Measurements from ENCODE around the gene FOXL1. TPM values are rescaled to one million over a fixed set of nuclear protein-coding genes. Genes with fewer than 3 reads are reported as not detected.

The FOXL1 gene
- total RNA-seq, 1 donor from 2014 or later: 0.05 TPM

DNA sequence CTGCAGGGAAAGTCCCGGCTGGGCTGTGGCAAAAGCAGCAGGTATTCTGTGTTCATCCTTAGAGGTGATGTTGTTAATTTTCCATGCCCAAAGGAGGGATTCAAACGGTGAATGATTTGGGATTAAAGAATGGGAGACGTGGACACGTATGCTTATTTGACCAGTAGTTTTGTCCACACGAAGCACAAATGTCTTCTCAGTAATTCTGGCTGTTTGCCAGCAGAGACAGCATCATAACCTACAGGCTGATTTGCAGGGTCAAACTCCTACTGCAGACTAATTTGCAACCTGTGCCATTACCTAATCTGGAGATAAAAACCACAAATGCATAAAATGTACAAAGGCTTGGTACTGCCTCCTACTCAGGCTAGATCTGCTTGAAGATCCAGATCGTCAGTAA lies 37.5 kb upstream of the FOXL1 start:
- Mint-ChIP-seq H3K4me1 (ENCODE audit: low read depth) (no peaks in the 10 kb centered on the region), H3K27ac (no peak overlapping the region), H3K9me3 (no peaks in the 10 kb centered on the region), H3K27me3 (ENCODE audit: low read depth) (no peaks in the 10 kb centered on the region), H3K36me3 (ENCODE audit: low read depth) (peaks cover 49% of the 10 kb centered on the region), H3K4me3 (ENCODE audit: low read depth) (no peak overlapping the region)
- DNase-seq (ENCODE audit: low spot score): no peak
- intact Hi-C loops (cut with micrococcal nuclease): no loop called here

GRCh38 chr16:86541560-86541959 lies 36.8 kb upstream of the FOXL1 start:
- H3K27ac Mint-ChIP-seq: no peak overlapping the region
- no peak overlapping the region for H3K4me3 Mint-ChIP-seq (ENCODE audit: low read depth)
- DNase-seq (ENCODE audit: low spot score): no peak
- H3K9me3 Mint-ChIP-seq: no peaks in the 10 kb centered on the region
- H3K36me3 Mint-ChIP-seq (ENCODE audit: low read depth): peaks cover 56% of the 10 kb centered on the region
- intact Hi-C loops (cut with micrococcal nuclease): no loop called here
- H3K27me3 Mint-ChIP-seq (ENCODE audit: low read depth): no peaks in the 10 kb centered on the region
- no peaks in the 10 kb centered on the region for H3K4me1 Mint-ChIP-seq (ENCODE audit: low read depth)

DNA sequence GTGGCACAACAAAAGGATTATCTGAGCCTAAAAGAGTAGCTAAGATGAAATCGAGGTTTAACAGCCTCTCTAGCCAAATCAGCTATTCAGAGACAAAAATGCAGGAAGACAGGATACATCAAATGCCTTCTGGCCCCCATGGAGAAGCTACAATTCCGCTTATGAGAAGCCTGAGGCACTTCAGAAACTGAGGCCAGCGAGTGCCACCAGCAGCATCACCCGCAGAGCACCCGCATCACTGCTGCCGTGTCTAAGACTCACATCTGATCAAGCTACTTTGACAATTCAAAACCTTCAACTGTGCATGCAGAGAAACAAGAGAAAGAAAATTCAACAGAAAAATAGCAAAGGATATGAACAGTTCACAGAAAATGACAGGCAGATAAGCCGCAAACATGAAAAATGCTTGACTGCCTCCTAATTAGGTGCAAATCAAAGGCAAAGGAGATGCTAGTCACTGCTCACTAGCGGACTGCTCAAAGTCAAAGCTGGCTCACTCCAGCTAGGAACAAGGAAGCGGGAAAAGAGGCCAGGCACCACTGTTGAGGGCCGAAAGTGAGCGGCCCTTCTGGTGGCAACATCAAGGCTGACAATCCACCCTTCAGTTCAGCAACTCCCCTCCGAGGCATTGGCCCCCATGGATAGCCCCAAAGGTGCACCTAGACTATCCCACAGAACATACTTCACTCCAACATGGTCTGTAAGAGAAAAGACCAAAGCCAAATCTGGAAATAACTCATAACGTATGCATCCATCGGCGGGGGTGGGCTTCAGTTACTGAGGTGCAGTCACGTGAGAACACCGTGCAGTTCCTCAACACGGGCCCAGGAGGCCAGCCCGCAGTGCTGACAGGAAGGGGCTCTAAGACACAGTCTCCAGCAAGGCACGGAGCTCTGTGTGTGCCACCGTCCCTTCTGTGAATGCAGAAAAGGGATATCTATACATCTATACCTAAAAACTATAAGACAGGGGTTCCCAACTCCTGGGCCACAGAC lies 35.3 kb upstream of the FOXL1 start:
- Mint-ChIP-seq H3K27me3 (ENCODE audit: low read depth) (no peaks in the 10 kb centered on the region), H3K4me3 (ENCODE audit: low read depth) (no peak overlapping the region), H3K4me1 (ENCODE audit: low read depth) (no peaks in the 10 kb centered on the region), H3K27ac (no peak overlapping the region), H3K9me3 (no peaks in the 10 kb centered on the region), H3K36me3 (ENCODE audit: low read depth) (peaks cover 66% of the 10 kb centered on the region)
- intact Hi-C loops (cut with micrococcal nuclease): no loop called here
- no peak for DNase-seq (ENCODE audit: low spot score)

GRCh38 chr16:86545481-86545880 lies 32.9 kb upstream of the FOXL1 start:
- no peak overlapping the region for H3K4me3 Mint-ChIP-seq (ENCODE audit: low read depth)

GRCh38 chr16:86545954-86546637 lies 32.3 kb upstream of the FOXL1 start:
- no peak for DNase-seq (ENCODE audit: low spot score)
- Mint-ChIP-seq H3K4me1 (ENCODE audit: low read depth) (peaks cover 18% of the 10 kb centered on the region), H3K27me3 (ENCODE audit: low read depth) (no peaks in the 10 kb centered on the region), H3K4me3 (ENCODE audit: low read depth) (no peak overlapping the region), H3K27ac (no peak overlapping the region), H3K36me3 (ENCODE audit: low read depth) (peaks cover 61% of the 10 kb centered on the region), H3K9me3 (no peaks in the 10 kb centered on the region)
- intact Hi-C loops (cut with micrococcal nuclease): no loop called here

More at GRCh38 chr16:86545481-86545880, 32.9 kb upstream of the FOXL1 start:
- intact Hi-C loops (cut with micrococcal nuclease): no loop called here
- Mint-ChIP-seq H3K4me1 (ENCODE audit: low read depth) (peaks cover 13% of the 10 kb centered on the region), H3K9me3 (no peaks in the 10 kb centered on the region), H3K27me3 (ENCODE audit: low read depth) (no peaks in the 10 kb centered on the region), H3K36me3 (ENCODE audit: low read depth) (peaks cover 63% of the 10 kb centered on the region), H3K27ac (no peak overlapping the region)
- DNase-seq (ENCODE audit: low spot score): no peak

DNA sequence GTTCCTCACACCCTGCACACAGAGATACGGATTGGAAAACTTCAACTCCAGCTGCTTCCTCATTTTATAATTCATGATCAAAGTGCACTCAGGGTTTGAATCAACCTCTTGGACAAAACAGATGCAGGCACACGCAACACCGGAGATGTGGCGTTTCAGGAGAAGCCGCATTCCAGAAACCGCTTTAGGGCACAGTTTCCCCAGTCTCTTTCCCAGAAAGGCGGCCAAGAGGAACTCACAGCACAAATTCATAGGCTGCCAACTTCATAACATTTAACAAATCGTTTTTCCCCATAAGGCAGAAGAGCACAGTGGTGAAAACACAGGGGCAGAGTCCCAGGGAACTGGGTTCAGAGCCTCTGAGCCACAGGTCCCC lies 31.7 kb upstream of the FOXL1 start:
- intact Hi-C loops (cut with micrococcal nuclease): no loop called here
- no peak overlapping the region for H3K27ac Mint-ChIP-seq
- peaks cover 22% of the 10 kb centered on the region for H3K4me1 Mint-ChIP-seq (ENCODE audit: low read depth)
- no peaks in the 10 kb centered on the region for H3K9me3 Mint-ChIP-seq
- no peak overlapping the region for H3K4me3 Mint-ChIP-seq (ENCODE audit: low read depth)
- H3K27me3 Mint-ChIP-seq (ENCODE audit: low read depth): no peaks in the 10 kb centered on the region
- no peak for DNase-seq (ENCODE audit: low spot score)
- H3K36me3 Mint-ChIP-seq (ENCODE audit: low read depth): peaks cover 61% of the 10 kb centered on the region

DNA sequence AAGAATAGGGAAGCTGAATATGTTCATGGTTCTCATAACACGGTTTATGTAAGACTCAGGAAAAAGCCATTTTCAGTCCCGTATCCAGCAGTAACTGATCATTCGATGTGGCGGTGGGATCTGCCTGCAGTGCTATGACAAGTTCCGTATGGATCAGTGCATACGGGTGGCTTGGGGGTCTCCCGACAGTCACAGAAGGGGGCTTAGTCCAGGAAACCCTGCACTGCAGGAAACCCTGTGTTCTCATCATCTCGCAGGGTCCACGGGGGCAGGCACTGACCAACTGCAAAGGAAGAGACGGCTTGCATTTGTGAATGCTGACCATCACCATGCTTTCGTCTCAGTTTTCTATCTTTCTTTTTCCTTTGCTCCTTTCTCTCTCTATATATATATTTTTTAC lies 31.1 kb upstream of the FOXL1 start:
- Mint-ChIP-seq H3K27me3 (ENCODE audit: low read depth) (no peaks in the 10 kb centered on the region), H3K9me3 (no peaks in the 10 kb centered on the region), H3K27ac (no peak overlapping the region), H3K4me1 (ENCODE audit: low read depth) (peaks cover 22% of the 10 kb centered on the region), H3K4me3 (ENCODE audit: low read depth) (no peak overlapping the region), H3K36me3 (ENCODE audit: low read depth) (peaks cover 60% of the 10 kb centered on the region)
- DNase-seq (ENCODE audit: low spot score): no peak
- intact Hi-C loops (cut with micrococcal nuclease): no loop called here

DNA sequence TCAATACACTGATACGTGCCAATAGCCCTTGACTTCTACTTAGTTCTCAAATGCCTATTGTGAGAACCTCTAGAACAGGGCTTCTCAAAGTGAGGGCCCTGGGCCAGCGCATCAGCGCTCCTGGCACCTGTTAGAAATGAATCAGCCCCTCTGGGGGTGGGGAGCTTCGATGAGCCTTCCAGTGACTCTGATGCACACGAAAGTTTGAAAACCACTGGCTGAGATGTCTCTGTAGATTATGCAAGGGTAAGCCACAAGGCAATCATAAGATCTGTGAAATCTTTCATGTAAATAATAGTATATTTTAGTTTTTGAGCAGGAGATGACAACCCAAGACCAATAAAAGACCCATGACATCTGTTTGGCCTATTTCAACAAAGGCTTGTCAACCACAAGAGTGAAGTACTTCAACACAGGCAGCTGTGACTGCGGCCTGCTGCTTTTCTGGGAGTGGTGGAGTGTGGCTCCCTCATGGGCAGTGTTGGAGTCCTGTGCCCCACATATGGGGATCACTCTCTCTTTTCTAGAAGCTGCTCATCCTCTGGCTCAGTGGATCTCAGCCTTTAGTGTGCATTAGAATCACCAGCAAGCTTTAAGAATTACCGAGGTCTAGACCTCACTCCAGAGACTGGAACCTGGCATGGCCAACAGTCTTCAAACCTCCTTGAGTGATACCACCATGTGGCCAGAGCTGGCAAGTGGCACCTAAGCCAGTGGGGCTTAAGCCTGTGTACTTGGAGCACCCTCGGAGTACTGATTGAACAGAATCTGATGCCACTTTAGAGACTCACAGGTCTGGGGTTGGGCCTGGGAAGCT lies 29.1 kb upstream of the FOXL1 start:
- DNase-seq (ENCODE audit: low spot score): peak; percentile 40
- intact Hi-C loops (cut with micrococcal nuclease): no loop called here
- no peak overlapping the region for H3K4me3 Mint-ChIP-seq (ENCODE audit: low read depth)
- peak overlapping the region; percentile 53 for H3K27ac Mint-ChIP-seq
- no peaks in the 10 kb centered on the region for H3K9me3 Mint-ChIP-seq
- H3K4me1 Mint-ChIP-seq (ENCODE audit: low read depth): peaks cover 32% of the 10 kb centered on the region
- H3K27me3 Mint-ChIP-seq (ENCODE audit: low read depth): no peaks in the 10 kb centered on the region
- peaks cover 60% of the 10 kb centered on the region for H3K36me3 Mint-ChIP-seq (ENCODE audit: low read depth)

GRCh38 chr16:86549893-86550190 lies 28.5 kb upstream of the FOXL1 start:
- H3K9me3 Mint-ChIP-seq: no peaks in the 10 kb centered on the region
- H3K27ac Mint-ChIP-seq: no peak overlapping the region
- no peak for DNase-seq (ENCODE audit: low spot score)
- intact Hi-C loops (cut with micrococcal nuclease): loop anchor here (10.0 kb wide), 1 partner anchor 835 kb away; the partner anchor contains the start of gene FBXO31
- peaks cover 55% of the 10 kb centered on the region for H3K36me3 Mint-ChIP-seq (ENCODE audit: low read depth)
- no peak overlapping the region for H3K4me3 Mint-ChIP-seq (ENCODE audit: low read depth)
- H3K27me3 Mint-ChIP-seq (ENCODE audit: low read depth): no peaks in the 10 kb centered on the region
- peaks cover 32% of the 10 kb centered on the region for H3K4me1 Mint-ChIP-seq (ENCODE audit: low read depth)

DNA sequence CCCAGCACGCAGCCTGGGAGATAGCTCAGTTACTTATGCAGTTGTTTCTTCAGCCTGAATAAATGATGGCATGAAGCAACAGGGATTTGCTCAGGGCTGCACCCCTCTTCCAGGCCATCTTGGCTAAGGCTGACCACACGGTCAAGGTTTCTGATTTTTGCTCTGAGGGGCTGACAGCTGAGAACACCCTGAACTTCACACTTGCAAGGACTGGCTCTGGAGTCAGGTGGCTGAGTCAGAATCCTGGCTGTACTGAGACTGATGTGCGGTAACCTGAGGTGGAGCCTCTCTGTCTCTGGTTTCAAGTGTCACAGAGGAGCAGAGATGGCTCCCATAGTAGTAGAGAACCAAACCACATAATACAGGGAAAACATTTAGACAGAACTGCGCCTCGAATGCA lies 28.1 kb upstream of the FOXL1 start:
- peaks cover 53% of the 10 kb centered on the region for H3K36me3 Mint-ChIP-seq (ENCODE audit: low read depth)

DNA sequence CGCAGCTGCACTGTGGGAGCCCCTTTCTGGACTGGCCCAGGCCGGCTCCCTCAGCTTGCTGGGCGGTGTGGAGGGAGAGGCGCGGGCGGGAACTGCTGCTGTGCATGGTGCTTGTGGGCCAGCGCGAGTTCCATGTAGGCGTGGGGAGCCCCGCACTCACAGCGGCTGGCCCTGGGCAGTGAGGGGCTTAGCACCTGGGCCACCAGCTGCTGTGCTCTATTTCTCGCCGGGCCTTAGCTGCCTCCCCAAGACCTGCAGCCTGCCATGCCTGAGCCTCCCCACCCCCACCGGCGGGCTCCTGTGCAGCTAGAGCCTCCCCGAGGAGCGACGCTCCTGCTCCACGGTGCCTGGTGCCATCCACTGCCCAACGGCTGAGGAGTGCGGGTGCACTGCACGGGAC lies 25.0 kb upstream of the FOXL1 start:
- no peak overlapping the region for H3K27ac Mint-ChIP-seq
- intact Hi-C loops (cut with micrococcal nuclease): loop anchor here (10.0 kb wide), 1 partner anchor 831 kb away; the partner anchor contains the start of gene FBXO31

More for the DNA sequence above, 28.1 kb upstream of the FOXL1 start:
- no peaks in the 10 kb centered on the region for H3K27me3 Mint-ChIP-seq (ENCODE audit: low read depth)
- no peaks in the 10 kb centered on the region for H3K9me3 Mint-ChIP-seq
- H3K27ac Mint-ChIP-seq: no peak overlapping the region
- no peak for DNase-seq (ENCODE audit: low spot score)
- H3K4me1 Mint-ChIP-seq (ENCODE audit: low read depth): peaks cover 32% of the 10 kb centered on the region
- no peak overlapping the region for H3K4me3 Mint-ChIP-seq (ENCODE audit: low read depth)
- intact Hi-C loops (cut with micrococcal nuclease): loop anchor here (10.0 kb wide), 1 partner anchor 835 kb away; the partner anchor contains the start of gene FBXO31

GRCh38 chr16:86554599-86554916 lies 23.8 kb upstream of the FOXL1 start:
- Mint-ChIP-seq H3K27me3 (ENCODE audit: low read depth) (peaks cover 6% of the 10 kb centered on the region), H3K4me1 (ENCODE audit: low read depth) (peaks cover 28% of the 10 kb centered on the region), H3K27ac (peak overlapping the region; percentile 93), H3K36me3 (ENCODE audit: low read depth) (peaks cover 26% of the 10 kb centered on the region), H3K4me3 (ENCODE audit: low read depth) (peak overlapping the region; percentile 86), H3K9me3 (no peaks in the 10 kb centered on the region)
- DNase-seq (ENCODE audit: low spot score): no peak
- intact Hi-C loops (cut with micrococcal nuclease): loop anchor here (10.0 kb wide), 1 partner anchor 830 kb away; the partner anchor contains the start of gene FBXO31

More for the DNA sequence above, 25.0 kb upstream of the FOXL1 start:
- Mint-ChIP-seq H3K4me1 (ENCODE audit: low read depth) (peaks cover 37% of the 10 kb centered on the region), H3K36me3 (ENCODE audit: low read depth) (peaks cover 27% of the 10 kb centered on the region), H3K4me3 (ENCODE audit: low read depth) (peak overlapping the region; percentile 86), H3K27me3 (ENCODE audit: low read depth) (peaks cover 3% of the 10 kb centered on the region), H3K9me3 (no peaks in the 10 kb centered on the region)
- no peak for DNase-seq (ENCODE audit: low spot score)

All from activated T-helper 2 cell treated with anti-CD3 and anti-CD28 coated beads, Interferon-gamma antibody, Interleukin-2, Interleukin-4, amounts not matched to agents 10 μg/mL and 5 μg/mL and 100 μg/mL, durations not matched to agents 14 hours and 24 hours and 36 hours (primary cell).